SK-N-DZ (cell line): ENCODE measurements around the gene EYA4.

Experiments used
- DNase-seq: peaks from one replicate; pipeline ENCODE4 v3.0.0-alpha.2; 2015; ENCODE audit warnings: low spot score

EYA4 gene

GRCh38 chr6:133568970-133569889 is 328.1 kb downstream of the EYA4 start:
- peak; percentile 61 for DNase-seq

- no peak for DNase-seq
Measured at GRCh38 chr6:133571681-133572080, 330.5 kb downstream of the EYA4 start.

GRCh38 chr6:133577851-133578250 is 336.7 kb downstream of the EYA4 start:
- DNase-seq, result no peak
